ENCODE data around the gene SERTAD2. TPM values are rescaled to one million over a fixed set of nuclear protein-coding genes. Genes with fewer than 3 reads are reported as not detected.
A peak's percentile ranks its signal among the peaks of the same experiment; 100 is the strongest.

Gene SERTAD2
- total RNA-seq, 1 experiment from 2014 or later = 20.1 TPM

DNA sequence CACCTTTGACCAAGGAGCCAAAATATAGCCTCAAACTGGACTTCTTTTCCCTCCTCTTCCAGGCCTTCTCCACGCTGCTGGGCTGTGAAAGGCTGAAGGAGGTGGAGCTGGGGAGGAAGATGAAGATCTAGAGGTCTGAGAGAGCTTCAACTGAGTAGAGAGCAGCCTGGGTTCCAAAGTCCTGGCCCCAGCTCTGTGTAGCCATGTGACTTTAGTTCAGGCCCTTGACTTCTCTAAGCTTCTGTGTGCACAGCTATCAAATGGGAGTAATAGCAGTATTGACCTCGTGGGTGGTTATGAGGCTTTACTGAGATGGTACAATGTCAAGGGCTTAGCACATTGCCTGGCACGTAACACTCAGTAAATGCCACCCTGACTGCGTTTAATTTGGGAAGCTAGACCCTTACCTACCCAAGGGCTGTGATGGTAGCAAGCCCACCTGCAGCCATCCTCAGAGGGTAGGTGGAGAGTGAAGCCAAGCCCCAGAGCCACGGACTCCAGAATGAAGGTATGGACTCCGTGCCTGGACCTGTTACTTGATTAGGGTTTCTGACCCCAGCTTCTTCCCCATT is 38.4 kb downstream of the SERTAD2 start:
- no peak for DNase-seq (ENCODE audit: extremely low read depth, low read depth)

DNA sequence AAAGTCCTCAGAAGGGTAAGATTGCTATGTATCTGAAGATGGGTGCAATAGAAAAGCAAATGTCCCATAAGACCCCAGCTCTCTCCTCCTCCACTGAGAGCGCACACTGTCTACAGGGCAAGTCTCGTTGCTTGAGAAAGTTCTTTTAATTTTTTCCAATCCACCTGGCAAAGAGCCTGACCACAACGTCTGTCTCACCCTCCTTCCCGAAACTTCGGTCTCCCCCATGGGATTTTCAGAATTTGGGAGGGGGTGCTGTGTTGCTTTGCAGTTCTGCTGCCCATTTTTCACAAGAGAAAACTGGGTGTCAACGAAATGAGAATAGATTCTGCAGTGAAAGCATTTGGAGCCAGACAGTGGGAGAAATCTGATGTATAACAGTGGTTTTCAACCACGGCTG is 40.4 kb downstream of the SERTAD2 start:
- no peak for DNase-seq (ENCODE audit: extremely low read depth, low read depth)

DNA sequence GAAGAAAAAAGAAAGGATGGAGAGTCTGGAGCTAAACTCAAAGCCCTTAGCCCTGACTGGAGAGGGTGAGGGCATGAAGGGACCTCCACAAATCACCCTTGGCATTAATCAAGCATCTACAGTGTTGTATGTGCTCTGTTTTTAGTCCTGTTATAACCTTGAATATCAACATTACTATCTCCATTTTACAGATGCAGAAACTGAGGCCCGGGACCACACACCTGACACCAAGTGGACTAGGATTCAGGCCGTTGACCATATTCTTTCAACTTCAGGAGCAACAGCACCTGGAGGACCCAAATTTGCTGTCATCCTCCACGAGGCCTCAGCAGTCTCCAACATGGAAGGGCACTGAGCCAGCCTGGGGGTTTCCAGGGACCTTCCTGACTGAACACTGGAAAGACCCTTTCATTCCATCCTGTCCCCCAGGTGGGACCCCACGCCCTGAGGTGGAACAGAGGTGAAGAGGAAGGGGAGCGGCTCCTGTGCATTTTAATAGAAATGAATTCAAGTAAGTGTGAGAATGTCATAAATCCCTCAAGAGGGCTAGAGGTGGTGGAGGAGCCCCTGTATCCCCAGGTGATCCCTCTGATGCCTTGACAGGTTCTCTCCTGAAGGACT is 41.0 kb downstream of the SERTAD2 start:
- no peak for DNase-seq (ENCODE audit: extremely low read depth, low read depth)

DNA sequence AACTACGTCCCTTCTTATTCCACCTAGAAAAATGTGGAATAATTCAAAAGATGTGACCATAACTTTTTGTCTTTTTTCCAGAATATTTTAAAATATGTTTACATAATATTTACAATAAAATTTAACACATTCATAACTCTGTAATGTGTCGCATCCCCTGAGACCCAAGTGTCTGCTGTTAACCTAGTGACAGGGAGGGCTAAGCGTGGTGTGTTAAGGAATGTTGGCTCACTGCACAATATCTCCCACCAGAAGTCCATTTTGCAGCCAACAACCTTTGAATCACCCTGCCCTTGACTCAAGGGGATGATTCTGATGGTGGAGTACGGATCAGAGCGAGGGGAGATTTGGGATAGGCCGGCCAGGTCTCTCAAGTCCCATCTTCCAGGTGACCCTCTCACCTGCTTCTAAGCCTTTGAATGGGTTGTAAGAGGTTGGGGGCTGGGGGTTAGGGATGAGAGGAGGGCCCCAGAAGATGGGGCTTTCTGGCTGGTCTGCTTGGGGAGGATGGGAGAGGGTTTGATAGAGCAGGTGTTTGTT is 43.3 kb downstream of the SERTAD2 start:
- no peak for DNase-seq (ENCODE audit: extremely low read depth, low read depth)

DNA sequence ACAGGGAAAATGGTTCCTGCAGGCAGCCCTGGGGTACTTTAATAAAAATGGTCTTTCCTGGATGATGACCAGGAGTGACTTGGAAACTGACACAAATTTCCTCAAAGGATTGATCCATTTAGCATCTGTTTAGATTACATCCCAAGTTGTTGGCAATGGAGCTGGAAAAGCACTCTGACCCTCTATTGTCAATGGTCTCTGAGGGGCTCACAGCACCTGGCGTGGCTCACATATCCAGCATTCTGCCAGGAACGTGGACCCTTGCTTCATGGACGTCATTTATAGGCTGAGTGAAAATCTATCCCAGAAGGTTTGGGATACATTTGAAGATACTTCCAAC is 43.8 kb downstream of the SERTAD2 start:
- no peak for DNase-seq (ENCODE audit: extremely low read depth, low read depth)

DNA sequence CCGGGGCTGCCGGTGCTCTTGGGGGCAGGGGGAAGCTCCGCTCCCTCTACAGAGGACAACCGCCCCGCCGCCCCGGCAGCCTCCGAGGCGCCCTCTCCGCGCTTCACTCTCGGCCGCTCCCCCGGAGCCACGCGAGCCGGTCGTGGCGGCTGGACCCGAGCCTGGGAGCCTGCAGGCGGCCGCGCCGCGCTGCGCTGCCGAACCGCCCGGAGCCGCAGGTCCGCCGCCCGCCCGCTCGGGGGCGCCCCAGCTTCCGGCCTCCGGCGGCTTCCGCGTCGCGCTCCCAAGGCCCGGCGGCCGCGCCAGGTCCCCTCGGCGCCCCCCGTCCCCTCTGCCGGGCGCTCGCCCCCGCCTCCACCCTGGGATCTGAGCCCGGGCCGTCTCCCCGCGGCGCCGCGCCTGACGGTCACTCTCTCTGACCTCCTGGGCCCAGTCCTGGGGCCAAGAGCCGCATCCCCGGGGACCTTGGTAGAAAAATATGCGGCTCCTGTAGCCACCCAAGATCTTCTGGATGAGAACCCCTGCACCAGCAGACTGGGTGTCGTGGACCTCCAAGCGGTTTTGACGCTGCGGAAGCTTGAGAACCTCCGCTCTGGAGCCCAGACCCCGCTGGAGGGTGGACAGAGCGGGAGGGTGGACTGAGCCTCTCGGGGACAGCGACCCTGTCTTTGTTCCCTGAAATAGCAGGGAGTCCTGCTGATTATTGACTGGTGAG is 44.3 kb downstream of the SERTAD2 start:
- peak; percentile 33 for DNase-seq (ENCODE audit: extremely low read depth, low read depth)

DNA sequence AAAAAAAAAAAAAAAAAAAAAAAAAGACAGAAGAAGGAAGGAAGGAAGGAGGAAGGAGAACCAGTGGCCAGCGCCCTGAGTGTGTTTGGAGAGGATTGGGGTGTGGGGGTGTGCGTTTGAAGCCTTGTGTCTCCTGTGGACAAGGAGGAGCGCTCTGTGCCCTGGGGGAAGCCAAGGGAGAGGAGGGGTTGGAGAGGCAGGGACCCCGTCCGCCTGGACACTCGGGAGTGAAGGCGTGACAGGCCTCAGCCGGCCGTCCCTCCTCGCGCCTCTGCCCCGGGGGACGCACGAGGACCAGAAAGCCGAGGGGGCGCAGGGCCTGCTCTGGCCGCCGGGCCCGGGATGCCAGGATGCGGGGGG is 44.9 kb downstream of the SERTAD2 start:
- no peak for DNase-seq (ENCODE audit: extremely low read depth, low read depth)

DNA sequence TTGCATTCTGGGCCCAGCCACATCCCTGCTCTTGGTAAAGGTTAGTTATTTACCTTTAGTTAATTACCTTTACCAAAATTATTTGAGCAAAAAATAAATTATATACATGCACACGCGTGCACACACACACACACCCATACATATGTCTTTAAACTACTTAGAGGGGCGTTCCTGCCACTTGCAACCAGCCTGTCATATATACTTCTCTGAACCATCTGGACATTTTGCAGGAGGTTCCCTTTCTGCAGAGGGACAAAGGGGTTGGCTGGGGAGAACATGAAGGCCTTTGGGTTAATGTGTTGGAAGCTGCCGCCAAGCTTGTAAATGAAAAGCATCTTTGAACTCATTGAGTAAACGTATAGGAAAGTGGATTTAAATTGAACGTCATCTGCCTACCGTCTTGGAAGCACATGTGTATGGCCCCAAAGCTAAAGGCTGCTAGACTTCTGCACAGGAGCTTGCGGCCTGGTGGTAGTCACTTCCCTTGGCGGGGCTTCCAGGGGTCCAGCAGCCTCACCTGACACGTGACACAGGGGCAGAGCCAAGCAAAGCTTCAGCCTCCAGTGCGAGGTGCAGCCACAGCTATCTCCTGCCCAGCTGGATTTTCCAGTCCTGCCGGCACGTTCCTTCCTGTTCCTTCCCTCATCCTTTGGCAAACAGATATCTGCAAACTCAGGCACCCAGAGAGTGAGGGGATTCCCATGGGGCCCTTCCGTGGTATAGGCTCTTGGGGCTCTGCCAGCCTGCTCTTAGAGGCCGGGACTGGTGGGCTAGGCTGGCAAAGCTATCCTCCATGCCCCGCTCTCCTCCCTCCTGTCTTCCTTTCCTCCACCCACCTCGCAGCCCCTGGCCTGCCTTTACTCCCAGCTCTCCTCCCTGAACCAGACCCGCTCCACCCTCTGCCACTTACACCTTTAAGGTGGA is 46.1 kb downstream of the SERTAD2 start:
- no peak for DNase-seq (ENCODE audit: extremely low read depth, low read depth)

DNA sequence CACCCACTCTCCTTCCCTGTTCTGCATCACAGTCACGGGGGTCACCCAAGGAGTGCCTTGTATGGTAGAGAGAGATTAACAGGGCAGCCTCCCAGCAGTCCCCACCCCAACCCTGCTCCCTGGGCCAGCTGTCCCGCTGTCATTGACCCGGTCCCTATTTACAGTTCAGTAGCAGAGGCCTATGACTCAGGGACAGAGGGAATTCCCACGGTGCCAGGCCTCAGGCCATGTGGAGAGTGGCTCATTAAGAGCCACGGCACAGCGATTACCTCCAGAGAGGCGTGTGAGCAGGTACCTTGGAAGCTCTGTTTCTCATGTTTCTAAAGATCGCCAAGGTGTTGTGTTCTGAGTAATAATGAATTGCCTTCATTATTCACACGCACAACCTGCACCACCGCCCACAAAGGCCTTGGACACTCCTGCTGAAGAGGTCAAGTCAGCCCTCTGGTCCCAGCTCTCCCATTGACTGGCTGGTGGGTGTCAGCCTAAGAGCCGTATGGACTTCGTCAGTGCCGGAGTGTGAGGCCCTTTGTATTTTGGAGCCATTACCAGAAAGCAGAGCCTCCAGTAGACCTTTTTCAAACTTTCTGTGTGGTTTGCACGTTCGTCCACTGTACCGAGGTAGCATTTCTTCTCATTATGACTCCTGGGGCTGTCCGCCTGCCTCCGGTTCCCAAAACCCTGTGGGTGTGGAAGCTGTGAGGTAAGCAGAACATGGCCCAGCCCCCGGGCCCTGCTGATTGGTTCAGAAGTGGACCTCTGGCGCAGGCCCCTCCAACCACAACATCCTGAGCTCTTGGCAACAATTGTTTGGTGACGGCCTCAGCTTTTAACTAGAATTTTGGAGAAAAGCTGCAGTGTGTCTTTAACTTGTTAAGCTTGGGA is 47.0 kb downstream of the SERTAD2 start:
- DNase-seq (ENCODE audit: extremely low read depth, low read depth) = no peak

DNA sequence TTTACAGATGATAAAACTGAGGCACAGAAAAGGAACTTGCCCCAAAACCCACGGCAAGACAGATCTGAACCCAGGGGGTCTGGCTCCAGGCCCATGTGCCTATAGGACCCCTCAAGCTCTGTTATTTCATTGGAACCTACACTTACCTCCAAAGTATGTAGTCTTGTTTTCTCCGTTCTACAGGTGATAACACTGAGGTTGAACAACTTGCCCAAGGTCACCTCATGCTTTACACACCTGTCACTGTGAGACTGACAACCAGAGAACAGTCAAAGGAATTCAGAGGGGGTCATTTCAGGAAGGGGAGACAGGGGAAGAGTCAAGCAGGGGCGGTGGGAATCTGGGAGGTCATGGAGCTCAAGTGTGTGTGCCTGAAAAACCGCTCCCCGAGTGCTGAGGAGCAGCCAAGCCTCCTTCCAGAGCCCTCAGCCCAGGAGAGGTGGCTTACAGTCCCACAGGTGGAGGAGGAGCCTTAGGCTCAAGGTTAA is 47.7 kb downstream of the SERTAD2 start:
- no peak for DNase-seq (ENCODE audit: extremely low read depth, low read depth)

DNA sequence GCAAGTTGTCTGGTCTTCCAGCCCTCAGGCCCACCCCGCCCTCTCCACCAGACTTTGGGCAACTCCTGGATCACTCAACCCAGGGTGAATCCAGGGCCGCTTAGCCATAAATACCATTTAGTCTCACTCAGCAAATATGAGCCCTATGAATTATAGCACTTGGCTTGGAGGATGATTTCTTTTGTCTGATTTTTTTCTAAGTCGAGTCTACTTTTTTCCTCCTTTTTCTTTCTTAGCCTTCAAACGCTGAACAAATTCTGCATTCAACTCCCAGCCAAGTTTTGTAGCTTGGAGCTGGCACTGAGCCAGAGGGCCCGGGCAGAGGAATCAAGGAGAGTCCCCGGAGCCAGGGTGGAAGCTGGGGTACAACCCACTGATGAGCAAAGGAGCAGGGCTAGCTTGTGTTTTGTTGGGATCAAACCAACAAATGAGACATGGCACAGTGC is 48.7 kb downstream of the SERTAD2 start:
- no peak for DNase-seq (ENCODE audit: extremely low read depth, low read depth)

DNA sequence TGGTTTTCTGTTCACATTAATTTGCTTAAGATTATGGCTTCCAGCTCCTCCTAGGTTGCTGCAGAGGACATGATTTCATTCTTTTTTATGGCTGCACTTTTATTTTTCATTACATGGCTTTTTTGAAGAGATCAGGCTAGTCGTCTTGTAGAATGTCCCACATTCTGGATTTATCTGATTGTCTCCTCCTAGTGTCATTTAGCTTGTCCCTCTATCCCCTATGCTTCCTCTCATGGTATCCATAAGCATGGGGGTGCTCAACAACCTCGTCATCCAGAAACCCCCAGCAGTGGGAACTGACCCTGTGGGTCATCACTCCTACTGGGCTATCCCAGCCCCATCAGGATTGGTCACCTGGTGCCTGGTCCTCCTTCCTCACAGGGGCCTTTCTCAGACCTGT is 49.6 kb downstream of the SERTAD2 start:
- DNase-seq (ENCODE audit: extremely low read depth, low read depth) = no peak

DNA sequence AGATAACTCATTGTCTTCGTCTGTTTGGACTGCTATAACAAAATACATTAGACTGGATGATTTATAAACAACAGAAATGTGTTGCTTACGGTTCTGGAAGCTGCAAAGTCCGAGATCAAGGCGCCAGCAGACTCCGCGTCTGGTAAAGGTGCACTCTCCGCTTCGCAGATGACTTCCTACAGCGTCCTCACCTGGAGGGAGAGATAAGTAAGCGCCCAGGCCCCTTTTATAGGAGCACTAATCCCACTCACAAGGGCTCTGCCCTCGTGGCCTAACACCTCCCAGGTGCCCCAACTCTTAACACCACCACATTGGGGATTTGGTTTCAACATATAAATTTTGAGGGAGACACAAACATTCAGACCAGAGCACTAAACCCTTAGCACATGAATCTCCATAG is 51.3 kb downstream of the SERTAD2 start:
- DNase-seq (ENCODE audit: extremely low read depth, low read depth) = no peak

DNA sequence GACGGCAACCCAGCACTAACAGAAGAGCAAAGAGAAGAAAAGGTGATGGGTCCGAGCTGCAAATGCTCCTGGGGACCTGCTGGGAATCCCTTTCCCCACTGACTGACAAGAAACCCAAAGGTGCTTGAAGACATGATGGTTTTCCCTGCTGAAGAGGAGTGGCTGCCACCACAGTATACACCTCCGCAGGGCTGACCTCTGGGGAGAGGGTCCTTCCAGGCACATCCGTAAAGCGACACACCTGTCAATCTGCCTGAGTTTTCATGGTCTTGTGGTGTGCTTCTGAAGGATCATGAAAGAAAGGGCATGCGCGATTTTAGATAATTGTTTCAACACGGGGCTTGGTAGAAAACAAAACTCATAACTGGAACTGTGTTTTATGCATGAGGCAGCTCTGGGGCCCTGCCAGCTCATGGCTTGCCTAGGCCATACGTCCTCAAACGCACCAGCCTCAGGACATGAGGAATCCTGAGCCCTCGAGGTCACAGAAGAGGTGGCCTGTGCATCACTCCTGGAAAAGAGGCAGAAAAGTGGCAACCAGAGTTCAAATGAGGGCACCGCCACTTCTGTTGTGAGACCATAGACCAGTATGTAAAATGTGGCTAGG is 51.8 kb downstream of the SERTAD2 start:
- DNase-seq (ENCODE audit: extremely low read depth, low read depth) = no peak

DNA sequence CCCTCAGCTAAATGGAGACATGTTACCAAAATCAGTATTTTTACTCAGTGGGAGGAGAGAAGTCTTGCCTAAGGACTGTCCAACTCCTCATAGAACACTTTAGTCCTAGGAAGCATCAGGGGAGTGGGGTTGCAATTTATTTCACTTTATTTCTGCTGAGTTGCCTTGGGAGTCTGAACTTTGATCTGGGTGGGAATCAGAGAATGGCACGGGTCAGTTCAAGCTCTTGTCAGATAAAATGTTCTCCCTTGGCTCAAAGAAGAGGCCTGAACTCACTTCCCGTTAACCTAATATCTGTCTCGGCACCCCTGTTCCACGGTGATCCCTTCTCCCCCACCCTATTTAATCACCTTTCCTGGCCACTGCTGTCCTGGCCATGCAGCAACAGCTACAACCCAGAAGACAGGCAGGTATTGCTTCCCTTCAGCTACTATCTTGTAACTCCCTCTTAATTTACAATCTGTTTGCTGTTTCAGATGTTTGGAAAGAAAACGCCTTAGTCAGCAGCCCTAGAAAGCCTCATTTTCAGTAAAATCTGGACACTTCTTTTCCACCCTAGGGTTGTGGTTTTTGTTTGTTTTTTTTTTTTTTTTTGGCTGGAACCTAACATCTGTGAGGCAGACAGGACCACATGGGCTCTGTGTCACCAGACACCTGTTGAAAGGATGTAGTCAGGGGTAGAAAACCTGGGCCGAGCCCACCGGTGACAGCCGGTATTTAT is 52.5 kb downstream of the SERTAD2 start:
- no peak for DNase-seq (ENCODE audit: extremely low read depth, low read depth)

DNA sequence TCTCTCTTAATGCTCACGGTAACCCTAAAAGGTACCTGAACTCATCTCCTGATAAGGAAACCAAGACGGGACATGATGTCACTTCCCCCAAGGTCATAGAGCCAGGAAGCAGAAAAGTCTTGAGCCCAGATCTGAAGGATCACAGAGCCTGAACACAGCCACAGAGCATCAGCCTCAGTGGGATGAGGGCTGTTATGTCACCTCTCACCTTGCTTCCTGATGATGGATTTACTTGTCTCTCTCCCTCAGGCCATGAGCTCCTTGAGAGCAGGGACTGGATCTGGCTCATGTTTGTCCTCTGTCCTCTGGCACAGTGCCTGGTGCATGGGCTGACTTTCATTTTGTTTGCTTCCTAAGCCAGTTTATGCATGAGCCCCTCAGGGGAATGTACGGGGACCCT is 54.2 kb downstream of the SERTAD2 start:
- no peak for DNase-seq (ENCODE audit: extremely low read depth, low read depth)

DNA sequence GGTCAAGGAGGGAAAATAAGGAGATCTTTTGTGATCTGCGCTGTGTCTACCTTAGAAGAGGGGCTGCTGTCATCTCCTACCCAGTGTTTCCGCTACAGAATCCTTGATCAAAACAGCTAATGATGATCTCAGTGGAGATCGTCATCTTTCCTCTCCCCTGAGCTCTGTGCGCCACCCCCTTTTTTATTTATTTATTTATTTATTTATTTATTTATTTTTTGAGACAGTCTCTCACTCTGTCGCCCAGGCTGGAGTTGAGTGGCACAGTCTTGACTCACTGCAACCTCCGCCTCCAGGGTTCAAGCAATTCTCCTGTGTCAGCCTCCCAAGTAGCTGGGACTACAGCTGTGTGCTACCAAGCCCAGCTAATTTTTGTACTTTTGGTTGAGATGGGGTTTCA is 55.5 kb downstream of the SERTAD2 start:
- DNase-seq (ENCODE audit: extremely low read depth, low read depth) = no peak

DNA sequence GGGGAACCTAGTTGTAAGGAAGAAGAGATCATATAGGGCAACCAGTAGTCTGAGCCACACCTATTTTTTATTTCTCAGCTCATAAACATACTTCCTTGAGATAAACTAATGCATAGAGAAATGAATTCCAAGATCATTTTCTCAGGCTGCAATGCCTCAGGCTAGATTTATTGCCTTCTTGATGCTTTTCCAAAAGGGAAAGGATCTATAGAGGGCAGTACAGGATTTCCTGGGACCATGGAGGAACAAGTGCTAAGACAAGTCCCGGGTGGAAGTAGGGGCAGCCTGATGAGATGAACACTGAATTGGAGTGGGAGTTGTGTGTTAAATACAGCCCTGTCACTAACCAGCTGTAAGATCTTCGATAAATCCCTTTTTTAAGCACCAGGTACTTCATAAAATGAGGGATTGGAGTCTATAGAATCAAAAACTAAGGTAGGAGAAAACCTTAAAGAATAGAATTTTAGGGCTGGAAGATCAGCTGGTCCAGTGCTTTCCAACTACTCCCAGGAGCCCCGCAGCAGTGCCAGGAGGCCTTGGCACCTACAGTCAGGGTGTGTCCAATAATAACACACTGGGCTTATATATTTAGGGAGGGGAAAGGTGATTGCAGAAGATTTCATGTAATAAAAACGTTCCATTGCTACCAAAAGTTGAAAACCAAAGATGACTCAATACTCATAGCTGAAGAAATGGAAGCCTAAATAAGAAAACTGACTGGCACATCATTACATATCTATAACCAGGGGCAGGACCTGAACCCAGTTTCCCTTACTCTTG is 58.1 kb downstream of the SERTAD2 start:
- DNase-seq (ENCODE audit: extremely low read depth, low read depth) = peak; percentile 40

Data from NCI-H460 (cell line).